Neural progenitor cell (in vitro differentiated cells): ENCODE data around the gene ANKFY1.

Experiments used
- EZH2phosphoT487 ChIP-seq: fragments of 200-600 bp; sonication (generic); IDR thresholded peaks from 2 replicates; pipeline ENCODE4 v1.6.1; 2017; ENCODE audit warnings: antibody characterized with exemption
- TF ChIP-seq, protein P1 (sequence below): fragments of 200-600 bp; sonication (generic); IDR thresholded peaks from 2 replicates; pipeline ENCODE4 v1.5.1; 2017; ENCODE audit warnings: antibody characterized with exemption, mild to moderate bottlenecking

DNA sequence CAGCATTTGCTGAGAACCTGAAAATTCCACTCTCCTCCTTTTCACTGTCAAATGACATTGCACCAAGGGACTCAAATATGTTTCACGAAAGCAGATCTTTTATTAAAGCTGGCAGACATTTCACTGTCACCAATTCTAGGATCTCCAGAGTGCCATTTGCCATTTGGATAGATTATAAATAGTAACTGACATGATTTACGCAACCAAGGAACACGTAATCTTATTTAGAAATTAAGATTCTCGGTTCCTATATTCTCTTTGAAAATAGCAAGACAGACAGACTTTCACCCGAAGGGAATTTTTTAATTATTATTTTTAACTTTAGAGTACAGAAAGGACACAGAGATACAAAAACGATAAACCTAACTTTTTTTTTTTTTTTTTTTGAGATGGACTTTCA is 49.6 kb downstream of the ANKFY1 start:
- TF ChIP-seq, protein P1, sequence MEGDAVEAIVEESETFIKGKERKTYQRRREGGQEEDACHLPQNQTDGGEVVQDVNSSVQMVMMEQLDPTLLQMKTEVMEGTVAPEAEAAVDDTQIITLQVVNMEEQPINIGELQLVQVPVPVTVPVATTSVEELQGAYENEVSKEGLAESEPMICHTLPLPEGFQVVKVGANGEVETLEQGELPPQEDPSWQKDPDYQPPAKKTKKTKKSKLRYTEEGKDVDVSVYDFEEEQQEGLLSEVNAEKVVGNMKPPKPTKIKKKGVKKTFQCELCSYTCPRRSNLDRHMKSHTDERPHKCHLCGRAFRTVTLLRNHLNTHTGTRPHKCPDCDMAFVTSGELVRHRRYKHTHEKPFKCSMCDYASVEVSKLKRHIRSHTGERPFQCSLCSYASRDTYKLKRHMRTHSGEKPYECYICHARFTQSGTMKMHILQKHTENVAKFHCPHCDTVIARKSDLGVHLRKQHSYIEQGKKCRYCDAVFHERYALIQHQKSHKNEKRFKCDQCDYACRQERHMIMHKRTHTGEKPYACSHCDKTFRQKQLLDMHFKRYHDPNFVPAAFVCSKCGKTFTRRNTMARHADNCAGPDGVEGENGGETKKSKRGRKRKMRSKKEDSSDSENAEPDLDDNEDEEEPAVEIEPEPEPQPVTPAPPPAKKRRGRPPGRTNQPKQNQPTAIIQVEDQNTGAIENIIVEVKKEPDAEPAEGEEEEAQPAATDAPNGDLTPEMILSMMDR: no peak
- no peak for TF ChIP-seq EZH2phosphoT487
